GM18858 (cell line): Measurements from ENCODE around the gene CHPF.

Source experiments
- ATAC-seq: cut with Tn5 transposase; IDR thresholded peaks from one replicate; pipeline ENCODE4 v1.9.1; 2021; ENCODE audit not compliant: unreplicated experiment

The CHPF gene

DNA sequence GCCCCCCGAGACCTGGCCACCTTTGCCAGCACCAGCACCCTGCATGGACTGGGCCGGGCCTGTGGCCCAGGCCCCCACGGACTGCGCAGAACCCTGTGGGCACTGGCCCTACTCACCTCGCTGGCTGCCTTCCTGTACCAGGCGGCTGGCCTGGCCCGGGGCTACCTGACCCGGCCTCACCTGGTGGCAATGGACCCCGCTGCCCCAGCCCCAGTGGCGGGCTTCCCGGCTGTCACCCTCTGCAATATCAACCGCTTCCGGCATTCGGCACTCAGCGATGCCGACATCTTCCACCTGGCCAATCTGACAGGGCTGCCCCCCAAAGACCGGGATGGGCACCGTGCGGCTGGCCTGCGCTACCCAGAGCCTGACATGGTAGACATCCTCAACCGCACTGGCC is 28.8 kb downstream of the CHPF start:
- no peak for ATAC-seq

- ATAC-seq: no peak
Observed at GRCh38 chr2:219514196-219514761, 29.3 kb downstream of the CHPF start, which contains the start of gene ASIC4. Gene ASIC4 (plus strand): TSS chr2:219514482. CDS start chr2:219514725, 243 bp downstream.

DNA sequence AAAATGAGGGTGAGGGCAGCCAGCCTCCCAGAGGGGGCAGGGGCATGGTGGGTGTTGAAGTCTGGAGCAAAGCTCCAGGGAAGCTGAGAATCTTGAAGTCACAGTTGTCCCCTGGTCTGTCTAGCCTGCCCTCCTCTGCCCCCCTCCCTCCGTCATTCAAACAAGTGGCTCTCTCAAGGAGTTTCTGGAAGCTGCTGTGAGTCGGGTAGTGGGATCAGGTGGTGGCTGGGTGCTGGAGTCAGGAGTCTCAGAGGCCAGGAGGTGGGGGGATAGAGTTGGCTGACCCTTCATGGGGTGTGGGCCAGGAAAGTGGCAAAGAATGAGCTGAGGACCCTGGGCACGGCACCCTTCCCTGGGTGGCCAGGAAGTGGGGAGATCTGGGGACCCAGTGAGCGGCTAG is 29.8 kb downstream of the CHPF start:
- no peak for ATAC-seq

DNA sequence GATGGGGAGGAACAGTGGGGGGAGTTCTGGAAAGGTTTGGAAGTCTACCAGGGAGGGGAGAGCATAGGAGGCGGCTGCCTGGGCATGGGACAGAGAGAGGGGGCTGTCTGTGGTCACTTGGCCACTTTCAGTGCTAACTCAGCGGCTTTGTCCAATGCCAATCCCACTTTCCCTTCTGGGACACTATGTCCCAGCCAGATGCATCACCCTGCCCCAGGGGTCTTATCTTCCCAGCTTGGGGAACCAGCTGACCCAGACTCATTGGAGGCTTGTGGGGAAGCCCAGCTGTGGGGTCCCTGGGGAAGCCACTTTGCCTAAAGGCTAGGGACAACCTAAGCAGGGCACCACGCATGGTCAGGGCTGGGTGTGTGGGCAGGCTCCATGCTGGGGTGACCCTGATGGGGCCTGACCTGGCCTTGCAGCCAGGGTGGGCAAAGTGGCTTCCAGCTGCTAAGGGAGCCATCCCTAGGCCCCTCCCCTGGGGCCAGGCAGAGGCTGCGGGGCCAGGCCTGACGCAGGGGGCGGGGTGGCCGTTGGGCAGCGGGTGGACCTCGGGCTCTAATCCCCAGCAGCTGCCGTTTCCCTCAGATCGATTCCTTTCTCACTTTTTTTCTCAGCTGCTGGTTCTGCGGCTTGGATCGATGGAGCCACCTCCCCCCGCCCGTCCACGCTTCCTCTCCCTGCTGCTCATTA is 30.9 kb downstream of the CHPF start:
- ATAC-seq: no peak

DNA sequence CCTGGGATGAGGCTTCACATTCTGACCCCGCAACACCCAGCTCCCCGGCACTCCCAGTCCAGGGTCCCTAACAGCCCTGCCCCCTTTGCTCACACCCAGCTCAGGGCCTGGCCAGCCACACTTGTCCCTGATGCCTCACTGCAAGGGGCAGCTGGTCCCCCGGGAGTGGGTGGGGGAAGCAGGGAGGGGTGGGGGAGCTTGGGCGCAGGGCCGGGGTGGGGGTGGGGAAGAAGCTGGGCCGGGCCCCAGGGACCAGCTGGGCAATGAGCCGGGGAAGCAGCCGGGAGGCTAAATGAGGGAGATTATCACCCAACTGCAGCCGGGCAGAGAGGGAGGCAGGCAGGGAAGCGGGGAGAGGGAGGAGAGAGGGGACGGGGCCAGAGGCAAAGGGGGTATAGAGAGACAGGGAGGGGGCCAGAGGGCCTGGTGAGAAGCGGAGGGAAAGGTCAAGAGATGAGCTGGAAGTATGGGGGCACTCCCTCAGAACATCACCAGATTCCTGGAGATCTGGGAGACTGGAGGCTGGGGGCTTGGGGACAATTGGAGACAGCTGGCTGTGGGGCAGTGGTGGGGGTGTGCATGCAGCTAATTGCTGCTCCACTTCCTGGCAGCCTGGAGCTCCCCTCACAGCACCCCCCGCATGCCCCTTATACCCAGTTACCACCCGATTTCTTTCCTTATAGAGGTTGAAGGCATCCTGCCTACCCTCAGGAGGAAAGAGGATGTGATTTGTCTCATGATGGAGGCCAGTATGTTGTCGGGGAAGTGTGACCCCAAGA is 31.9 kb downstream of the CHPF start:
- ATAC-seq: no peak

DNA sequence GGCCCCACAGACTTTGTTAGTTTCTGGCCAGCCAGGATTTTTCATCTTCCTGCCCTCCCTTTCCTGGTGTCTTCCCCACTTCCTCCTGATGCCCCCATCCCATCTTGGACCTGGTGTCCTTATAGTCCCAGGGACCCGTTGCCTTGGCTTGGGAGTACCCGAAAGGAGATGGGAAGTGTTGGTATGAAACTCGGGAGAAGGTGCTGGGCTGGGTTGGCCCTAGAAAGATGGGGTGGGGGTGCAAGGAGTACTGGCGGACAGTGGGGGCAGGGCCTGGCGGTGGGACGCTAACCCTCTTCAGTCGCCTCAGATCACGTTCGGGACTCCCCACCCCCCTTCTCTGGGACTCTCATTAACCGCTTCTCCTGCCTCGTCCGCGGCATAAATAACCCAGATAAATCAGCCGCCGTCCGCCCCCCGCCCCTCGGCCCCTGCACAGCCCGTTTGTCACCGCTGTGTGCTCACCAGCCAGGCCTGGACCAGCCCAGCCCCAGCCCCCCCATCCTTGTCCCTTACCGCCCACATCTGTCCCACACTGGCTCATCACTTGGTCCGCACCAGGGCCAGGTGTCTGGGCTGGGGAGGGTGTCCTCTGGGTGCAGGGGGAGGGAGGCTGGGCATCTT is 33.0 kb downstream of the CHPF start:
- no peak for ATAC-seq

DNA sequence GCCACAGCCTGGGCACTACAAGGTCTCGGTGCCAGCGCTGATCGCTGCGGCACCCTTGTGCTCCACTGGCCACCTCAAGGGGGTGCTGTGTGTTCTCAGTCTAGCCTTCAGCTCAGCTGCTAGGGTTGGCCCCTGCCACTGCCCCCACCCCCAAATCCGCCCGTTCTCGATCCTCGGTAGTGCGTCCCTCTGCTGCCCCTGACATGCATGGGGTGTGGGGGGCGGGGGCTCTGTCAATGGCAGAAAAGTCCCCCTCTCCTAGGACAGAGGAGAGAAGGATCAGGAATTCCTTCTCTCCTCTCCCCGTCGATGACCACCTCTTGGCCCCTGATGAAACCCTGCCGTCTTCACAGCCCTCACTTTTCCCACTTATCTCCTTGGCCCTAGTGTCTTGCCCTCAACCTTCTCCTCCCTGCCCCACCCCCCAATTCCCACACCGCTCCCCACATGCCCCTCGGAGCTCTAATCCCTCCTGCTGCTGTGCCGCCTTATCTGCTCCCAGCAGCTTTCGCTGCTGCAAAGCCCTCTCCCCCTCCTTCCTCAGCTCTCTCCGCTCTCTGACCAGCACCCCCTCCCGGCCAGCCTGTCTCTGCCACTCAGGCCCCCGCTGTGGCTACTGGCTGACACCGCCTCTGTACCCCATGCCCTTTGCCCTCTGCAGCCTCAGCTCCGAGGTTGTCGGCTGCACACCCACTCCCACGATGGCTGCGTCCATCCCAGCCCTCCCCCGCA is 33.7 kb downstream of the CHPF start:
- ATAC-seq: peak; percentile 65

DNA sequence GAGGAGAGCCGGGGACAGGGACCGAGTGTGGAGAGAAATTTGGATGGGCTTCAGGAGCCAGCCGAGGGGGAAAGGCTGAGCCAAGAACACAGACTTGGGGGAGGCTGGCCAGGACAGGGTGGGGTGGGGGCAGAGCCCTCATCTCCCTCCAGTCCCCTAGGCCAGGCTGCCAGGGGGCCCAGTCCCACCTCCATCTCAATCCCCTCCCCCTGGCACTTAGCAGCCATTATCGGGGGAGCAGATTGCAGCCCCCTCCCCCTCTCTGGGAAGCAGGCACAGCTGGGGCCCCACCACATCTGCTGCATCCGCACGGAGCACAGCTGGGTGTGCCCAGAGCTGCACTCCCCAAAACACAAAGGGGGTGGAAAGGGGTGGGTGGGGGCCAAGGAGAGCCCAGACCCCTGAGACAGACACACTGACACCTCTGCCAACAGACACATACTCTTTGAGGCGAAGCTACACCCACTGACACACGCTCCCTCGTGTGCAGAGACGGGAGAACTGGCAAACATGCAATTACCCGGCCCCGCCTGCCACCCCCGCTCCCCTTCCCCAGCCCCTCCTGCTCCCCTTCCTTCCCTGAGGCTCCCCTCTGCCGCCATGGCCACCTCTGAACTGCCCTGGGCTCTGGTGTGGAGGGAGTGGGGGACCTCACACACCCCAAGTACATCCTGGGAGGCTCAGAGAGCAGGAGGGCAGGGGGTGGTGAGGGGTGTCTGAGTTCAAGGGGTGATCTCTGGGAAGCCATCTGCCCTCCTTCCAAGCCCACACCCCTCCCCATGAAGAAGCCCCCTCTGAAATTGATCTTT is 34.4 kb downstream of the CHPF start:
- ATAC-seq: no peak

GRCh38 chr2:219508444-219508734 is 35.2 kb downstream of the CHPF start:
- no peak for ATAC-seq

DNA sequence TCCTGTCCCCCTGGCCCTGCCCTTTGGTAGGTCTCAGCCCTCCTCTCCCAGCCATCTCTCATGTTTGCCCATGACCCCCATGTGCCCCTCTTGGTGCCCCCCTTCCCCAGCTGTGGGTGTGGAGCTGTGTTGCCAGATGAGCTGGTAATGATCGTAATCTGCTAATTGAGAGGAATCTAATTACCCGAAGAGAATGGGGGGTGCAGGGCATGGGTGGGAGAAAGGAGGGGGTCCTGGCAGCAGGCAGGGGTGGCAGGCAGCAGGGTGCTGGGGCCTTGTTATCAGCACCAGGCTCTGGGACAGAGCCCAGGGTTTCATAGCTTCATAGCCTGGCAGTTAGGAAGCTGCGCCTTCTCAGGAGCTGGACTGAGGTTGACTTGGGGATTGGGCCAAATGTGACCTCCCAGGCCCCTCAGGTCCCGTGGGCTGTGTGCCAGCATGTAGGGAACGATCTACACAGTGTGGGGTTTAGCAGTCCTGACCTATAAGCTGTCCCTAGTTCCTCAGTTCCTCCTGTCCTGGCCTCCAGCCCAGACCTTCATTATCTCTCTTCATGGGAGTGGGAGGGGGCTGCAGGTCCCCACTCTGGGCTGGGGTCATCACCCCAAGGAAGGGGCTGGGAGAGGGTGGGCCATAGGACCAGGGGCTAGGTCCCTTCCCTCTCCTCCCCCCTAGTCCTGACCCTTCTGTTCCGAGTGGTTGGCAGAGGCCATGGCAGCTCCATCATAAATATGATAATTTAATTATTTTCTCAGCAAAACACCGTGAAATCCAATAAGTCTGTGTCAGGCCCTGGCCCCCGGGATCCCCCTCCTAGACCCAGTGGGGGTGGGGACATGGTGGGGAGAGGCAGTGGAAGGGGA is 35.8 kb downstream of the CHPF start:
- ATAC-seq: no peak

DNA sequence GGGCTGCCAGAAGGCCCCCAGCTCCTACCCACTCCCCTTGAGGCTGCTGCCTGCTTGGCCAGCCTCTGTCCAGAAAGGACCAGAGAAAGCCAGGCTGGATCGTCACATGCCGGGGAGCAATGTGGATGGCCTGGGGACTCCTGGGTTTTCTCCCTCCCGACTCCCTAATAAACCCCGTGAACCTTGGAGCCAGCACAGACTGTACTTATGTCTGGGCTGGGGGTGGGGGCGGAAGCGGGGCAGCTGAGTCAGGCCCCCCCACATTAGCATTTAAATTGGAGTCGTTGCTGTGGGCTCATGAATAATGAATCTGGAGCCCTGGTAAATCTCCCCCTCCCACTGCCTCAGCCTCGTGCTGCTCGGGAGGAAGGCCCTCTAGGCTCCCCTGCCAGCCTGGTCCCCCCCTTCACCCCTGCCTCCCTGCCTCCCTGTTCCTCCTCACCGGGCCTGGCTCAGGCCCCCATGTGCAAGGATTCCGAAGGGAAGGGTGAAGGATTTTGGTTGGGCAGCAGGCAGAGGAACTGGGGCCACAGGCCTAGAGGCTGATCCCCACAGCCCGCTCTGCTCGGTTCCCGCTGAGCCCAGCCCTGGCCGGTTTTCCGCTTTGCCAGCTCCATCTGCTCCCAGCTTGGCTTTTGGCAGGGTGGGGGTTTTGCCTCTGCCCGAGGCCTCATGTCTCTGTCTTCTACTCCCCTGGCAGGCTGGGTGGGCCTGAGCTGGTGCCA is 36.6 kb downstream of the CHPF start:
- no peak for ATAC-seq

- ATAC-seq: no peak
Observed at GRCh38 chr2:219506153-219506801, 37.3 kb downstream of the CHPF start.

DNA sequence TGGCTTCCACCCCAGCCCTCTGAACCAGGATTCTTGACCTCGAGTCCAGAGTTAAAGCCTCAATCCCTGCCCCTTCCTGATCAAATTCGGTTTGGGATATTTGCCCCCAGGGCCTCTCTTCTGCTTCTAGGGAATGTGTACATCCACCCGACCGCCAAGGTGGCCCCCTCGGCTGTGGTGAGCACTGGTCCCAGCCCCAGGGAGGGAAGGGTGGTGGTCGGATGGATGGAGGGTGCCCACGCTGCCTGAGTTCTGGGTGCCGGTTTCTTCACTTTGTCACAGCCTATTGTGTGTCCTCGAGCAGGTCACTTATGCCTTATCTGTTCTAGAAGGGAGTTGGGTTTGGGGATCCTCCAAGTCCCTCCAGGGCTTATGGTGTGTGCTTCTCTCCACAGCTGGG is 38.0 kb downstream of the CHPF start:
- no peak for ATAC-seq

- no peak for ATAC-seq
Observed at GRCh38 chr2:219502618-219503017, 41.0 kb downstream of the CHPF start.

- ATAC-seq: no peak
Observed at GRCh38 chr2:219501849-219502248, 41.8 kb downstream of the CHPF start.

DNA sequence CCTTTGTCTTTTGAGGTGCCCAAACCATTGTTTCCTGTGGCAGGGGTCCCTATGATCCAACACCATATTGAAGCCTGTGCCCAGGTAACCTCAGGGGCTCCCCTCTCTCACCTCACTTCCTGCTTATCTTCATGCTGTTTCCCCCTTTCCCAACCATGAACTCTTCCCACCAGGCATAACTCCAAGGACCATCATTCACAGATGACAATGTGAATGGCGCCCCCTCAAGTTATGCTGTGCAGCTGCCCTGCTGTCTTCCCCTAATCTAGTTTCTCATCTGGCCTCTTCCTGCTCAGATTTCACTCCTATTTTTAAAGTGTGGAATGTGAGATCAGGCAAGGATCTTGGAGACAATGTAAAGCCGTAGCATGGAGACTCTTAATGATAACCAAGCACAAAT is 43.5 kb downstream of the CHPF start:
- no peak for ATAC-seq

DNA sequence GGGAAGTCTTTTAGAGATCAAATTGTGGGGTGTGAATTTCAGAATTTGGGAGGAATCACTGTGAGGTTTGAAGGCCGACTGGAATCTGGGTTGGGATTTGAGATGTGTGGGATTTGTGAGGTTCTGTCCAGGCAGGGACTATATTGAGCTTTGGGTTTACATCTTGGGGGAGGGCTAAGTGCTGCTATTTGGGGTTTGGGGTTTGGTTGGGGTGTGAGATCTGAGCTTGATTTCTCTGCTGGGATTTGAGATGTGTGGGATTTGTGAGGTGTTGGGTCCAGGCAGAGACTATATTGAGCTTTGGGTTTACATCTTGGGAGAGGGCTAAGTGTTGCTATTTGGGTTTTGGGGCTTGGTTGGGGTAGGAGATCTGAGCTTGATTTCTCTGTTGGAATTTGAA is 44.1 kb downstream of the CHPF start:
- no peak for ATAC-seq

DNA sequence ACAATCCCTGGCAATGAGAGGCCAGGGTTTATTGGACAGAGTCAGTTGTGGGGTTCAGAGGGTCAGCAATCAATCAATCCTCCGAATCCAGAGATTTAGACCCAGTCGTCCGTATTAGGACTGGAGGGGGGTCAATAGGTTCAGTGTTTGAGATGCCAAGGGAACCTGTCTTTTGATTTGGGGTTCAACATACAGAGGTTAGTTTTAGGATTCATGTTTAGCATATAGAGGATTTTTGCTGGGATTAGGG is 44.6 kb downstream of the CHPF start:
- no peak for ATAC-seq
